Thoracic aorta (tissue), 2 donors: Measurements from ENCODE around the gene AAMDC. TPM values are rescaled to one million over a fixed set of nuclear protein-coding genes. Genes with fewer than 3 reads are reported as not detected.

ENCODE experiments used
- ATAC-seq: fragments of 150-250 bp; one replicate; pipeline ENCODE4 v1.8.0; 2017; ENCODE audit warnings: low read depth; ENCODE audit not compliant: insufficient number of reproducible peaks, low FRiP score
- DNase-seq: peaks from one replicate; pipeline ENCODE4 v3.0.0-alpha.2; 2020; ENCODE audit warnings: low spot score
- H3K27ac ChIP-seq, 2 donors: fragments of 200-600 bp; sonication (generic); 1 replicate in 1 of 2; 2 replicates in 1 of 2; pipeline ENCODE4 v1.5.1; 2016; ENCODE audit warnings: mild to moderate bottlenecking in 2 of 2, moderate library complexity in 2 of 2
- H3K27me3 ChIP-seq: fragments of 200-600 bp; sonication (generic); replicated peaks from 2 replicates; pipeline ENCODE4 v1.6.0; 2016; ENCODE audit warnings: mild to moderate bottlenecking; ENCODE audit not compliant: insufficient read depth
- H3K36me3 ChIP-seq: fragments of 200-600 bp; sonication (generic); one replicate; pipeline ENCODE4 v1.5.1; 2016
- H3K4me1 ChIP-seq, 2 donors: fragments of 200-600 bp; sonication (generic); 1 replicate in 1 of 2; 2 replicates in 1 of 2; pipeline versions ENCODE4 v1.5.1 to v1.6.0; 2016; ENCODE audit warnings: low read depth in 2 of 2, mild to moderate bottlenecking in 1 of 2; ENCODE audit not compliant: control insufficient read depth in 1 of 2
- H3K4me3 ChIP-seq: fragments of 200-600 bp; sonication (generic); 2 replicates; pipeline ENCODE4 v1.5.1; 2016; ENCODE audit warnings: mild to moderate bottlenecking
- H3K9me3 ChIP-seq: fragments of 200-600 bp; sonication (generic); 2 replicates; pipeline ENCODE4 v1.5.1; 2016
- total RNA-seq, 2 donors: library from RNA; depleted of rRNA; stranded (reverse); fragments of >200 nt; gene quantifications; one replicate each; pipeline versions ENCODE4 v1.1.0 to v1.2.3, GENCODE V29; 2016
- TF ChIP-seq, protein P1 (sequence below): fragments of 200-600 bp; sonication (generic); IDR thresholded peaks from one replicate; pipeline ENCODE4 v1.5.1; 2019; ENCODE audit warnings: antibody characterized with exemption

The AAMDC gene
- total RNA-seq, 2 donors from 2014 or later: 38.9 to 41.3 TPM

- Histone ChIP-seq H3K4me3 (no peak overlapping the region), H3K9me3 (no peaks in the 10 kb centered on the region), H3K36me3 (no peaks in the 10 kb centered on the region), H3K4me1 (peaks cover 0 to 2% of the 10 kb centered on the region in 2 donors), H3K27me3 (no peaks in the 10 kb centered on the region), H3K27ac (no peak overlapping the region)
- no peak for DNase-seq
- no peak for ATAC-seq
- TF ChIP-seq, protein P1, sequence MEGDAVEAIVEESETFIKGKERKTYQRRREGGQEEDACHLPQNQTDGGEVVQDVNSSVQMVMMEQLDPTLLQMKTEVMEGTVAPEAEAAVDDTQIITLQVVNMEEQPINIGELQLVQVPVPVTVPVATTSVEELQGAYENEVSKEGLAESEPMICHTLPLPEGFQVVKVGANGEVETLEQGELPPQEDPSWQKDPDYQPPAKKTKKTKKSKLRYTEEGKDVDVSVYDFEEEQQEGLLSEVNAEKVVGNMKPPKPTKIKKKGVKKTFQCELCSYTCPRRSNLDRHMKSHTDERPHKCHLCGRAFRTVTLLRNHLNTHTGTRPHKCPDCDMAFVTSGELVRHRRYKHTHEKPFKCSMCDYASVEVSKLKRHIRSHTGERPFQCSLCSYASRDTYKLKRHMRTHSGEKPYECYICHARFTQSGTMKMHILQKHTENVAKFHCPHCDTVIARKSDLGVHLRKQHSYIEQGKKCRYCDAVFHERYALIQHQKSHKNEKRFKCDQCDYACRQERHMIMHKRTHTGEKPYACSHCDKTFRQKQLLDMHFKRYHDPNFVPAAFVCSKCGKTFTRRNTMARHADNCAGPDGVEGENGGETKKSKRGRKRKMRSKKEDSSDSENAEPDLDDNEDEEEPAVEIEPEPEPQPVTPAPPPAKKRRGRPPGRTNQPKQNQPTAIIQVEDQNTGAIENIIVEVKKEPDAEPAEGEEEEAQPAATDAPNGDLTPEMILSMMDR: no peak
These were observed 41.0 kb upstream of the AAMDC start for GRCh38 chr11:77779935-77780334.

DNA sequence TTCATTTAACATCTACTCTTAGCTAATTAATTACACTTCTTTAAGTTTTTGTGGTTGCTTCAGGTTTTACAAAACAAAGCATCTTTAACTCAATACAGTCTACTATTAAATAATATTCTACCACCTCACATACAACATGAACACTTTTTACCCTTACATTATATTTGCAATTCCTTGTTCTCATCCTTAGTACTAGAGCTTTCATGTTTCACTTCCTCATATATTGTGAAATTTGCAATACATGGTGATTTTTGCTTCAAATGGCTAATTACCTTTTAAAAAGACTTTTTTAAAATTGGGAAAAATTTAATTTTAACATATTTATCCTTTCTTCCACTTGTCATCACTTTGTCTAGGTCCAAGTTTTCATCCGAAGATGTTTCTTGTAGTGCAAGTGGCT, 37.9 kb upstream of the AAMDC start:
- ATAC-seq: no peak
- H3K36me3 ChIP-seq: no peaks in the 10 kb centered on the region
- H3K27ac ChIP-seq: no peak overlapping the region
- no peak for DNase-seq
- H3K27me3 ChIP-seq: no peaks in the 10 kb centered on the region
- TF ChIP-seq, protein P1: no peak
- H3K4me3 ChIP-seq: no peak overlapping the region
- H3K9me3 ChIP-seq: no peaks in the 10 kb centered on the region
- peaks cover 0 to 2% of the 10 kb centered on the region in 2 donors for H3K4me1 ChIP-seq

DNA sequence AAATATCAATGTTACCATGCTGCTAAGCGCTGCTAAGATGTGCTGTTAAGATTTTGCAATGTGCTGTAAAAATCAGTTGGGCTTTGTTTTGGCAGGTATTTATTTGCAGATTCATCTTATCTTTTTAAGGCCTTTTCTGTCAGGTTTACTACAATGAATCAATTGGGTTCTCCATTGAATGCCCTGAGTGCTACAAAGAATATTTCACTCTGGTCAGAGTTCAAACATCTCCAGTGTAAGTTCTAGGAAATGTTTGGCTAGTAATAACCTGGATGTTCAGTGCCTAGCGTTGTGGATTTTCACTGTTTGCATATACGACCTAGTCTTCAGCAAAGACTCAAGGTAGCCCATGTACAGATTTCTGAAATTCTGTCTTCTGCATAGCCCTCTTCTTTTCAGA, 36.4 kb upstream of the AAMDC start:
- peaks cover 8% of the 10 kb centered on the region in 2 donors for H3K4me1 ChIP-seq
- no peaks in the 10 kb centered on the region for H3K36me3 ChIP-seq
- TF ChIP-seq, protein P1: no peak
- no peaks in the 10 kb centered on the region for H3K9me3 ChIP-seq
- ATAC-seq (no peak), DNase-seq (no peak)
- H3K27me3 ChIP-seq: no peaks in the 10 kb centered on the region
- no peak overlapping the region for H3K27ac ChIP-seq
- H3K4me3 ChIP-seq: no peak overlapping the region

DNA sequence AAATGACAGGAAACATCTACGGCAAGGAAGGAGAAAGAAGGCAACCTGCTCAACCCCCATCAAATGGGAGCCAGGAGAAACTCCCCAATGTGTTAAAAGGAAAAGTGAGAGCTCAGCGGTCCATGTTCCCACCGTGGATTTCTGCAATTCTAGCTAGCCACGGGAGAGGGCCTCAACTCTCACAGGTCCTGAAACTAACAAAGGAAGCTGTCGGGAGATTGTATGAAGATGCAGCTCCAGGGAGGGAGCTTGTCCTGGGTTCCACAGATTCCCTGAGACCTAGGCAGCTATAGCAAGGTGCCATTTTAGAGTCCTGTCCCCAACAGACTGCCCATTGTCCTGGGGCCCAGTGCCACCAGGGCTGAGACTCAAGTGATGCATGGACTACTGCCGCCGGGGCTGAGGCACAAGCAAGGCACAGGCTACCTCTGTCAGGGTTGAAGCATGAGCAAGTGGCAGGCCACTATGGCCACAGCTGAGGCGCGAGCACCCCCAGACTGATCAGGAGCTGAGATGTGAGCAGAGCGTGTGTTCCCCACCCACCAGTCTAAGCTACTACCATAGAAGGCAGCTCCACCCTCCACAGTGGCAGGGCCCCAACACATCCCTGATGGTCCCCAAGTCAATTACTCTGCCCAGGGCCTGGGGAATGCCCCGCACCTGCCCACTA, 31.7 kb upstream of the AAMDC start:
- H3K9me3 ChIP-seq: no peaks in the 10 kb centered on the region
- ATAC-seq (no peak), DNase-seq (no peak)
- H3K36me3 ChIP-seq: no peaks in the 10 kb centered on the region
- H3K27me3 ChIP-seq: no peaks in the 10 kb centered on the region
- H3K4me3 ChIP-seq: no peak overlapping the region
- TF ChIP-seq, protein P1: no peak
- H3K4me1 ChIP-seq: peaks cover 5 to 8% of the 10 kb centered on the region in 2 donors
- peak overlapping the region in 1 of 2 donors; percentile 11 for H3K27ac ChIP-seq

GRCh38 chr11:77789731-77790476, 31.0 kb upstream of the AAMDC start:
- H3K27ac ChIP-seq: no peak overlapping the region
- TF ChIP-seq, protein P1: no peak
- H3K9me3 ChIP-seq: no peaks in the 10 kb centered on the region
- no peak overlapping the region for H3K4me3 ChIP-seq
- no peaks in the 10 kb centered on the region for H3K36me3 ChIP-seq
- peaks cover 5 to 9% of the 10 kb centered on the region in 2 donors for H3K4me1 ChIP-seq
- ATAC-seq: no peak
- no peak for DNase-seq
- H3K27me3 ChIP-seq: no peaks in the 10 kb centered on the region
